Measurements from ENCODE around the gene NFASC.

The NFASC gene

GRCh38 chr1:204870160-204870912, at the start of gene NFASC:
Gene NFASC, plus strand, starts transcription at chr1:204870862. Its CDS starts 73,454 bp downstream, at chr1:204944316.
- DNase-seq = no peak

GRCh38 chr1:204821476-204821875, 49.2 kb upstream of the NFASC start:
- DNase-seq = no peak

- DNase-seq = no peak
Measured at GRCh38 chr1:204821924-204822323, 48.7 kb upstream of the NFASC start.

GRCh38 chr1:204826970-204827369, 43.7 kb upstream of the NFASC start:
- DNase-seq = no peak

- no peak for DNase-seq
Measured at GRCh38 chr1:204828352-204828850, 42.3 kb upstream of the NFASC start.

- no peak for DNase-seq
Measured at GRCh38 chr1:204829133-204829825, 41.4 kb upstream of the NFASC start.

- no peak for DNase-seq
Measured at GRCh38 chr1:204830747-204831146, 39.9 kb upstream of the NFASC start.

- DNase-seq = no peak
Measured at GRCh38 chr1:204831186-204831585, 39.5 kb upstream of the NFASC start.

- DNase-seq = no peak
Measured at GRCh38 chr1:204834336-204834735, 36.3 kb upstream of the NFASC start.

- no peak for DNase-seq
Measured at GRCh38 chr1:204834752-204835151, 35.9 kb upstream of the NFASC start.

GRCh38 chr1:204835737-204836136, 34.9 kb upstream of the NFASC start:
- no peak for DNase-seq

GRCh38 chr1:204836856-204837255, 33.8 kb upstream of the NFASC start:
- no peak for DNase-seq

GRCh38 chr1:204837440-204838084, 33.1 kb upstream of the NFASC start:
- peak in 1 of 6 experiments; percentile 10 for DNase-seq

GRCh38 chr1:204841316-204841715, 29.3 kb upstream of the NFASC start:
- DNase-seq = no peak

GRCh38 chr1:204841798-204842197, 28.9 kb upstream of the NFASC start:
- DNase-seq = no peak

GRCh38 chr1:204842369-204842768, 28.3 kb upstream of the NFASC start:
- no peak for DNase-seq

GRCh38 chr1:204842892-204843291, 27.8 kb upstream of the NFASC start:
- DNase-seq = no peak

GRCh38 chr1:204846546-204846945, 24.1 kb upstream of the NFASC start:
- DNase-seq = no peak

- no peak for DNase-seq
Measured at GRCh38 chr1:204848579-204848978, 22.1 kb upstream of the NFASC start.

- no peak for DNase-seq
Measured at GRCh38 chr1:204852854-204853253, 17.8 kb upstream of the NFASC start.

- DNase-seq = no peak
Measured at GRCh38 chr1:204853436-204853835, 17.2 kb upstream of the NFASC start.

GRCh38 chr1:204854286-204854685, 16.4 kb upstream of the NFASC start:
- no peak for DNase-seq

GRCh38 chr1:204858363-204858821, 12.3 kb upstream of the NFASC start:
- no peak for DNase-seq

GRCh38 chr1:204859861-204860267, 10.8 kb upstream of the NFASC start:
- DNase-seq = no peak

All from stimulated activated naive CD4-positive, alpha-beta T cell (primary cell).